Adipocyte (in vitro differentiated cells): ENCODE data around the gene MACO1.

ENCODE experiments used
- DNase-seq: peaks from one replicate; pipeline ENCODE4 v3.0.0-alpha.2; 2015; ENCODE audit warnings: low read depth
- H3K27me3 ChIP-seq: replicated peaks from 2 replicates; pipeline ENCODE4 v1.7.0; 2013; ENCODE audit warnings: mild to moderate bottlenecking, low read length, moderate library complexity; ENCODE audit not compliant: control insufficient read depth, insufficient read depth
- H3K36me3 ChIP-seq: 2 replicates; pipeline ENCODE4 v1.7.0; 2013; ENCODE audit warnings: low read length, mild to moderate bottlenecking, moderate library complexity; ENCODE audit not compliant: control insufficient read depth, insufficient read depth, severe bottlenecking
- H3K4me1 ChIP-seq: 2 replicates; pipeline ENCODE4 v1.7.0; 2013; ENCODE audit warnings: mild to moderate bottlenecking, low read length, moderate library complexity; ENCODE audit not compliant: control insufficient read depth, insufficient read depth
- H3K4me3 ChIP-seq: 2 replicates; pipeline ENCODE4 v1.7.0; 2013; ENCODE audit warnings: mild to moderate bottlenecking, low read length, moderate library complexity
- H3K9ac ChIP-seq: 2 replicates; pipeline ENCODE4 v1.7.0; 2013; ENCODE audit warnings: mild to moderate bottlenecking, low read length, moderate library complexity
- H3K9me3 ChIP-seq: 2 replicates; pipeline ENCODE4 v1.7.0; 2013; ENCODE audit warnings: mild to moderate bottlenecking, low read length, moderate library complexity; ENCODE audit not compliant: control insufficient read depth

The MACO1 gene

DNA sequence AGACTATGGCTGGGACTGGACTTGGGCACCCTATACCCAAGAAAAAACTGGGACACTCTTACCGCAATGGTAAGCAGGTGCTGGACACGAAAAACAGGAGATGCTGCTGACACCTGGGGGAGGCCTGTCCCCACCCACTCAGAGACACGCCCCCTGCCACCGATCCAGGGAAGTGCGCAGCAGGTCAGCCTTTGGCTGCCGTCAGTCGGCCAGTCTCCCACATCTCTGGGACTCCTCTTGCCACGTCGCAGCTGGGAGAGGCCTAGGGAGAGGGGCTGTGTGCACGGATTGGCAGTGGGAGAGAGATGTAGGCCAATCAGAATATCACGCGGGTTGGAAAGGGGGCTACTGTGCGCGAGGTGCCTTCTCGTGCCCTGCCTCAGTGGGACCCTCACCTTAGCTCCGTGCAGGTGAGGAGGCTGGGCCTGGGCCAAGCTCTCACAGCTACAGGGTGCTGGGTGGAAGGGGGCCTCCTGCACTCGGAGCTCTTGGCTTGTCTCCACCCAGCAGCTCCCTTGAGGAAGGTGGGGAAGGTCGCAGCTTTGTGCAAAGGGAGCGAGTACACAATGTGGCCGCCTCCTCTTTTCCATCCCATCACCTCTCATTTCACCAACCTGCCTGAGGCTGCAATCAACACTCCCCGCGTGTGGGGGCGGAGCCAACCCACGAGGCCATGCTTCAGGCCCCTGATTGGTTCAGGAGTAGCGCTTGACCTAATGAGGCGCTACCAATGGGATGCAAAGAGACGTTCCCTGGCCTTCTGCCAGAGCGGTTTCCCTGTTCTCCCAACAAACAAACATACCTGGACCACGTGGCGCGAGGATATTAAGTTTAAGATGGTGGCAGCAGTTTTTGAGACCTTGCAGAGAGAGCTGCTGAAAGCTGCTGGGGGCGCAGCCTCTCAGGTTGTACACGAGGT lies 87.0 kb downstream of the MACO1 start:
- H3K27me3 ChIP-seq = peaks cover 28% of the 10 kb centered on the region
- no peak for DNase-seq
- H3K4me3 ChIP-seq = no peak overlapping the region
- no peaks in the 10 kb centered on the region for H3K9me3 ChIP-seq
- no peak overlapping the region for H3K9ac ChIP-seq
- no peaks in the 10 kb centered on the region for H3K4me1 ChIP-seq
- H3K36me3 ChIP-seq = no peaks in the 10 kb centered on the region

DNA sequence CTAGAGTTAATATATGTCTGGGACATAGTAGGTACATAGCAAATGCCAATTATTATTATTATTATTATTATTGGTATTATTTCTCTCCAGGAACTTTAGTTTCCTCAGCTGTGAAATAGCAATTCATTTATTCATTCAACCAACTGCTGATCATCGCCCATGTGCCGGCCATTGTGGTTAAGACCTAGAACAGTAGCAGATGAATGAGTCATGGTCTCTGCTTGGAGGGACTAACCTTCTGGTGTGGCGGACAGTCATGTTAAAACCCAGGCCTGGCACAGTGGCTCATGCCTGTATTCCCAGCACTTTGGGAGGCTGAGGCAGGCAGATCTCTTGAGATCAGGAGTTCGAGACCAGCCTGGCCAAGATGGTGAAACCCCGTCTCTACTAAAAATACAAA lies 88.9 kb downstream of the MACO1 start:
- Histone ChIP-seq H3K27me3 (peaks cover 34% of the 10 kb centered on the region), H3K4me3 (no peak overlapping the region), H3K9ac (no peak overlapping the region), H3K4me1 (no peaks in the 10 kb centered on the region), H3K36me3 (no peaks in the 10 kb centered on the region), H3K9me3 (no peaks in the 10 kb centered on the region)
- DNase-seq = peak; percentile 33

DNA sequence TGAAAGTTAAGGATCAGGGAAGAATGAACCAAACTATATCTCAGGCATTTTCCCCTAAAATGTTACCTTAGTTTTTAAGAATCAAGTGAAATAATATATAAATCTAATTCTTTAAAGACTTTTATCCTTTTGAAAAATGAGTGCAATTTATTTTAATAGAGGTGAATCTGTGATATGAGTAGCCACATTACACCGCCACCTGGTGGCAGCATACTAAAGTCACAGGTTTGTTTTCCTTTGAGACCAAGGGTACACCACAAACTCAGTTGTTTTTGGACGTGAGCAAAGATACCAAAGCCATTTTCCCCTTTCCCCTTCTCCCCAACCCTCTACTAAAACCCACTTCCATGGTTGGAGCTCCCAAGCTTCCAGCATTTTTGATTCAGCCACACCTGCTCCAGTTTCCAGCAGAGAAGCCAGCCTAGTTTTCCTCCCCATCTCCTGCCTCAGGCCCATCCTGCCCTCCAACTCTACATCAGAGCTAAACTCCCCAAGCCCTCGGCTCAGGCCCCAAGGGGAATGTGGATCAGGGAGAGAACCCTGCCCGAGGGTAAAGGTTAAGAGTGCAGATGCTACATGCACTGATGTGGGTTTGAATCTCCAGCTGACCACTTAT lies 89.9 kb downstream of the MACO1 start:
- peaks cover 43% of the 10 kb centered on the region for H3K27me3 ChIP-seq
- no peak overlapping the region for H3K9ac ChIP-seq
- DNase-seq = peak; percentile 85
- H3K4me1 ChIP-seq = no peaks in the 10 kb centered on the region
- H3K9me3 ChIP-seq = peaks cover 8% of the 10 kb centered on the region
- H3K4me3 ChIP-seq = no peak overlapping the region
- H3K36me3 ChIP-seq = no peaks in the 10 kb centered on the region

DNA sequence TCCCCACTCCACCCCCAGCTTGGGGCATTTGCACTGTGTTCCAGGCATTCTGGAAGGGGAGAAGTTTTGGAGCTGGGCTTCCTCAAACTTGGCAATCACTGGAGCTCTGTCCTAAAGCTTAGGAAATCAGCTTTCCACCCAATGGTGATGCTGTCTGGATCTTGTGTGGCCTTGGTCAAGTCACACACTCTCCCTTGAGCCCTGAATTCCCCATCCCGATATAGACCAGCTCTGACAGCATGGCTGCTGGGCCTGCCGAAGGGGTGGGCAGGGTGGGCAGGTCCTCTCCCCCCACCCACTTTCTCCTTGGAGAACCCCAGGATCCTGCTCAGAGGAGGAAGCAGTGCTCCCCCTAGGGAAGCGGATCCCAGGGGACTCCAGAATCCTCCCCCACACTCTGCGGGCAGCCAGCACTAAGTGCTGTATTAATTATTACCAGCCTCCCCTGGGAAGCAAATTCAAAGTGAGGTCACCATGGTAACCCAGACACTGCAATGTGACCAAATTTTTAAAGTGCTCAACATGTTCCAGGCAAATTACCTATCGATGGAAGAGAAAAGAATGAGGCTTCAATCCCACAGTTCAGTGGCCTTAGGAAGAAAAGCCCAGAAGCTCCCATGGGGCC lies 91.4 kb downstream of the MACO1 start:
- Histone ChIP-seq H3K9me3 (peaks cover 11% of the 10 kb centered on the region), H3K4me3 (no peak overlapping the region), H3K36me3 (no peaks in the 10 kb centered on the region), H3K27me3 (peaks cover 41% of the 10 kb centered on the region), H3K9ac (no peak overlapping the region), H3K4me1 (no peaks in the 10 kb centered on the region)
- no peak for DNase-seq

DNA sequence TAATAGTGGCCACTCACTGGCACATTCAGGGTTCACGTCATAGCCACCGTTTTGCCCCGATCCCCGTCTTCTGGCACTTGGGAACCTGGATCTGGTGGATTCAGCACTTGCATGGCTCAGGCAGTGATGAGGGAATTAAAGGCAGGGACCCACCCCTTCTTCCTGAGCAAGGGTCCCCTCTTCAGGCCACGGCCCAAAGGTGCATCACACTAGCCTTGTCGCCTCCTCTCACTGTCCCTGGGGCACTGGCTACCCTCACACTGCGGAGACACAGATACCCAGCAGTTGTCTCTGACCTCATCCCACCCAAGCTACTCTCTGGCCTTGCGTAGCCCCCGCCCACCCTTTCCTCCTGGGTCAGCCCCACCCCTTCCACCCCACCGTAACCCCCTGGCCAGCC lies 92.8 kb downstream of the MACO1 start:
- no peak for DNase-seq
- Histone ChIP-seq H3K27me3 (peaks cover 46% of the 10 kb centered on the region), H3K36me3 (no peaks in the 10 kb centered on the region), H3K4me1 (no peaks in the 10 kb centered on the region), H3K4me3 (no peak overlapping the region), H3K9ac (no peak overlapping the region), H3K9me3 (peaks cover 11% of the 10 kb centered on the region)

DNA sequence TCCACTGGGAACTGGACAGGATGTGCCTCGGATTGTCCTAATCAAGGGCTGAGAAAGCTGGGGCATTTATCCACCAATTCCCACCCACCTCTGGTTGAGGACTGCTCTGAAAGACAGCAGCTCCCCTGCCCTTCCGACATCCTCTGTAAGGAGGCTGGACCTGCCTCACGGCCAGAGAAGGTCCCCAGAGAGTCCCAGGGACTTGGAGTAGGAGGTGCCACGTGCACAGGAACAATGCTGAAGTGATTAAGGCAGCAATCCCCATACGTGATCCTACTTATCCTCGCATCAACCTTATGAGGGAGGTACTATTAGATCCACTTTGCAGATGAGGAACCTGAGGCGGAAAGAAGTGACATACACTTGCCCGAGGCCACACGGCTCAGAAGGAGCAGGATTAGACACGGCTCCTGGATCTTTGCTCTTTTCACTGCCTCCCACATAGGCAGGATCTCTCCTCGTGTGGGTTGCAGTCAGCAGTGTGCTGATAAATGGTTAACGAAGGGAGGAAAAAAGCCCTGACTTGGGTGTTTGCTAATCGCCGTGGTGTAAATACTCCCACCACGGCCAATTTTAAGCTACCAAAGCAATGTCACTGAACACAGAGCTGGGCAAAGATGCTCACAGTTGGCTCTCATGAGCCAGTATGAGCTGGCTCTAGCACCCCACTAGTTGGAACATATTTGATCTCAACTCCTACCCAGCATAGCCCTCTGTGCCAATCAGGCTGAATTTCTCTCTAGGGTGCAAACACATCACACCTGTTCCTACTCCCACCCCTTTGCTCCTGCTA lies 94.1 kb downstream of the MACO1 start:
- DNase-seq = no peak
- no peaks in the 10 kb centered on the region for H3K4me1 ChIP-seq
- H3K9me3 ChIP-seq = peaks cover 11% of the 10 kb centered on the region
- no peaks in the 10 kb centered on the region for H3K36me3 ChIP-seq
- H3K27me3 ChIP-seq = peaks cover 52% of the 10 kb centered on the region
- no peak overlapping the region for H3K9ac ChIP-seq
- H3K4me3 ChIP-seq = no peak overlapping the region

DNA sequence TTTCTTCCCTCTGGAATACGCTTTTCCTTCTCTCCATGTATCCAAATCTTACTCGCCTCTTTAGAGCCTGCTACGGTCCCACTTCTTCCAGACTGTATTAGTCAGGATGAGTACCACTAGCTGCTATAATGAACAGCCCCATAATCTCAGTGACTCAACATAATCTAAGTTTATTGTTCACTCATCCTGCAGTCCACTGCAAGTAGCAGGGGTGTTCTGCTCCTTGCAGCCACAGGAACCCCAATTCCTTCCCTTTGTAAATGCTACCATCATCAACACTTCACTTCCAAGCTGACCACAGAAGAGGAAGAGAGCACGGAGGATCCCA lies 94.6 kb downstream of the MACO1 start:
- Histone ChIP-seq H3K36me3 (no peaks in the 10 kb centered on the region), H3K4me3 (no peak overlapping the region), H3K27me3 (peaks cover 52% of the 10 kb centered on the region), H3K9me3 (peaks cover 11% of the 10 kb centered on the region), H3K9ac (no peak overlapping the region), H3K4me1 (no peaks in the 10 kb centered on the region)
- no peak for DNase-seq

DNA sequence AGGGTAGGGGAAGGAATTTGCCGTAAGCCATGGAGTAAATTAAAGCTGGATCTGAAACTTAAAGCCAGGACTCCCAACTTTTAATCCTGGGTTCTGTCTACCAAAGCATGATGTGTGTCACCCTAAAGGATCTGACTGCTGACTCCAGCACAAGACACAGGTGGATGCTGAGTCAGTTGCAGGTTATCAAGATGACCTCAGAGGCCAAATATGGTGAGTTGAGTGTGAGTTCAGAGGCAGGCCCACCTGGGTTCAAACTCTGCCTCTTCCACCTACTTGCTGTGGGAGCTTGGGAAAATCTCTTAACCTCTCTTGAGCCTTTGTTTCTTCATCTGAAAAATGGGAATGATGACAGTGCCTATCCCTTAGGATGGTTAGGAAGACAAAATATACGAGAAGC lies 96.1 kb downstream of the MACO1 start:
- Histone ChIP-seq H3K27me3 (peaks cover 52% of the 10 kb centered on the region), H3K9ac (no peak overlapping the region), H3K36me3 (no peaks in the 10 kb centered on the region), H3K4me1 (no peaks in the 10 kb centered on the region), H3K9me3 (peaks cover 11% of the 10 kb centered on the region), H3K4me3 (no peak overlapping the region)
- DNase-seq = no peak

DNA sequence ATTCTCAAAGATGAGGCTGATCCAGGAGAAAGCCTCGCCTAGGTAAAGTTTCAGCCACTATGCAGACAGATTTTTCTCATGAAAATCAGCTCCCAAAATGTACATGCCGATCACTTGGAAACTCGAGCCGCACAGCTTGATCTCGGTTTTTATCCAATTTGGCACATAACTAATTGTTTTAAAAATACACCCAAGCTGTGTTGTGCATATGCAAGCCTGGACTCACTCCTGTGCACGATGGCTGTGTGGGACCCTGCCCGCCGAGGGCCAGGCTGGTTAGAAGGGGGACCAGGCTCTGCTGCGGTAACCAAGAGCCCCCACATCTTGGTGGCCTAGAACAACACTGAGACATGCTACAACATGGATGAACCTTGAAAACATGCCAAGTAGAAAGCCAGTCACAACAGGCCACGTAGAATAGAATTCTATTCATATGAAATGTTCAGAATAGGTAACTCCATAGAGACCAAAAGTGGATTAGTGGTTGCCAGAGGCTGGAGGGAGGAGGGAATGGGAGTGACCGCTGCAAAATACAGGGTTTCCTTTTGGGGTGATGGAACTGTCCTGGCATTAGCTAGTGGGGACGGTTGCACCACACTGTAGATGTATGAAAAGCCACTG lies 96.6 kb downstream of the MACO1 start:
- no peak for DNase-seq
- Histone ChIP-seq H3K9me3 (peaks cover 11% of the 10 kb centered on the region), H3K36me3 (no peaks in the 10 kb centered on the region), H3K9ac (no peak overlapping the region), H3K27me3 (peaks cover 51% of the 10 kb centered on the region), H3K4me1 (no peaks in the 10 kb centered on the region), H3K4me3 (no peak overlapping the region)

DNA sequence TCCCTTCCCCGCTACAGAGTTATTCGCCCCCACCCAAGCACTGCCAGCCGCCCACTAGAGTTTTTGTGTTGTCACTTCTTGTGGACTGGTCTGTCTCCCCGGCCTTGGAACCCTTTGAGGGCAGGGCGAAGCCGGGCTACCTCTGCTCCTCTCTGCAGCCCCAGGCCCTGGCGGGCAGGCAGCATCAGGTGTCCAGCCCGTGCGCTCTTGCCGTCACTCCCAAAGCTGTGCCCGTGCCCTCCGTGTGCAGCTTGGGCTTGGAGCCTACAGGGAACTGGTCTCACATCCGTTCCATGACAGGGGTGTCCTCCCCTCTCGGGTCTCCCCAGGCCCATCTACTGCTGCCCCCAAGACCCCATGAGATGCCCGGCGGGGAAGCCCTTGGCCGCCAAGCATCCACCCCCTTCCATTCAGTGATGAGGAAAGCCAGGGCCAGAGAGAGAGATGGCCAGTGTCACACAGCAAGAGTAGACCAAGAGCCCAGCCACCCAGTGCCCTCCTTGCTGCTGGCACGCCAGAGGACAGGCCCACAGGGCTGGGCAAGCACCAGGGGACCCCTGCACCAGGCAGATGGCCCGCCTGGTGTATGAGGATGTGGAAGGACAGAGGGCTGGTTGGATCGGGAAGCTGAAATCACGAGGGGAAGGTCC lies 97.4 kb downstream of the MACO1 start:
- Histone ChIP-seq H3K4me1 (no peaks in the 10 kb centered on the region), H3K27me3 (peaks cover 46% of the 10 kb centered on the region), H3K4me3 (no peak overlapping the region), H3K36me3 (no peaks in the 10 kb centered on the region), H3K9me3 (peaks cover 11% of the 10 kb centered on the region), H3K9ac (no peak overlapping the region)
- DNase-seq = no peak
